Activated gamma-delta T cell treated with Interleukin-2 at 50 U/mL for 16 hours (primary cell): Measurements from ENCODE around the gene HSPA6.
"Not testable (repeated sequence)": the region's sequence is repeated elsewhere in the genome, so short reads cannot be mapped to it uniquely, and the experiment has no call there.

ENCODE experiments used
- DNase-seq: peaks from one replicate; pipeline ENCODE4 v3.0.0-alpha.2; 2020

Gene HSPA6

DNA sequence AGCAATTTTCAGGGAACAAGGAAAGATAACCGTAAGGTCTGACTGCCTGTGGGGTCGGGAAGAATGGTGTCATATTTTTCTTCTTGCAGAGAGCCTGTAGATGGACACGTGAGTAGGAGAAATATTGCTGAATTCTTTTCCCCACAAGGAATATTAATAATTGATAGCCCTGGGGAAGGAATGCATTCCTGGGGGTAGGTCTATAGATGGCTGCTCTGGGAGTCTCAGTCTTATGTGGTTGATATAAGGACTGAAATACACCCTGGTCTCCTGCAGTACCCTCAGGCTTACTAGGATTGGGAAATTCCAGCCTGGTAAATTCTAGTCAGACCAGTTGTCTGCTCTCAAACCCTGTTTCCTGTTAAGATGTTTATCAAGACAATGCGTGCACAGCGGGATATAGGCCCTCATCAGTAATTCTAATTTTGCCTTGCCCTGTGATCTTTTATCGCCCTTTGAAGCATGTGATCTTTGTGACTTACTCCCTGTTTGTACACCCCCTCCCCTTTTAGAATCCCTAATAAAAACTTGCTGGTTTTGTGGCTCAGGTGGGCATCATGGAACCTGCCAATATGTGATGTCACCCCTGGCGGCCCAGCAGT lies 12.8 kb downstream of the HSPA6 start:
- DNase-seq = not testable (repeated sequence)

DNA sequence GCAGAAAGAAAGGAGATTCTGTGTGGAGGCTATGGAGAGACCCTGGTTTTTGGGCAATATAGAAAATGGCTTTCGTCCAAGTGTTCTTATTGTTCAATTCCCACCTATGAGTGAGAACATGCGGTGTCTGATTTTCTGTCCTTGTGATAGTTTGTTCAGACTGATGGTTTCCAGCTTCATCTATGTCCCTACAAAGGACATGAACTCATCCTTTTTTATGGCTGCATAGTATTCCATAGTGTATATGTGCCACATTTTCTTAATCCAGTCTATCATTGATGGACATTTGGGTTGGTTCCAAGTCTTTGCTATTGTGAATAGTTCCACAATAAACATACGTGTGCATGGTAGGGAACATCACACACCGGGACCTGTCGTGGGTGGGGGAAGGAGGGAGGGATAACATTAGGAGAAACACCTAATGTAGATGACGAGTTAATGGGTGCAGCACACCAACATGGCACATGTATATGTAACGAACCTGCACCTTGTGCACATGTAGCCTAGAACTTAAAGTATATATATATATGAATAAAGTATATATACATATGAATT lies 14.7 kb downstream of the HSPA6 start:
- DNase-seq = not testable (repeated sequence)

DNA sequence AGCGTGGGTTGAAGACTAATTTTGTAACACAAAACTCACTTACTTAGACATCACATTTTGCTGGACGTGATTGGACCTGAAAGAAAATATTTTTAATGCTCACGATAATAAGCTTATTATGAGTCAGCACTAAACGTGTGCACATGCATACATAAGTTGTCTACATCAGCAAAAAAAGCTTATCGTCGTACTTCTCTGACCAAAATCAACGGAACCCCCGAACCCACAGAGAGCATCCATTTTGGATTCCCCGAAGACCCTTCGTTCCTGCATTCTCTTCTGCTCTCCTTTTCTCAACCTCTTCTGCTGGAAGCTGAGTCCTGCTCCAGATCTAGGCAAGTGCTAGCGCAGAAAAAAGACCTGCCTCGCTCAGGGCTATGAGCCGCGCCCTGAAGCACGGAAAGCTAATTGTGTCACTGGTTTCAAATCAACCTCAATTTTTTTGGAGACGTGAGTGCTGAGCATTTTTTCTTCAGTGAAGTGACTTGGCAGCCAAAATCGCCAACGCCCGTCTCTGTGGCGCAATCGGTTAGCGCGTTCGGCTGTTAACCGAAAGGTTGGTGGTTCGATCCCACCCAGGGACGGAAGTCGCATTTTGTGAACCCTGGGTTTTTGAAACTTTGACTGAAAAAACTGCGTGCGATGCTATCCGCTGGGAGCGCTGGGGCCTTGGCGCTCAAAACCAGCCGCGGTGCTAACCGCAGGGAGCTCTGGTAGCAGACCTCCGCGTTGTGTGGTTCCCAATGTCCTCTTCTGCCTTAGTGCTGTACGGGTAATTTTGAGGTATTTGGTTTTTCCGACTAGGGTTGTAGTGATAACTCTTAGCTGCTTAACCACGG lies 15.6 kb downstream of the HSPA6 start:
- peak; percentile 83 for DNase-seq

DNA sequence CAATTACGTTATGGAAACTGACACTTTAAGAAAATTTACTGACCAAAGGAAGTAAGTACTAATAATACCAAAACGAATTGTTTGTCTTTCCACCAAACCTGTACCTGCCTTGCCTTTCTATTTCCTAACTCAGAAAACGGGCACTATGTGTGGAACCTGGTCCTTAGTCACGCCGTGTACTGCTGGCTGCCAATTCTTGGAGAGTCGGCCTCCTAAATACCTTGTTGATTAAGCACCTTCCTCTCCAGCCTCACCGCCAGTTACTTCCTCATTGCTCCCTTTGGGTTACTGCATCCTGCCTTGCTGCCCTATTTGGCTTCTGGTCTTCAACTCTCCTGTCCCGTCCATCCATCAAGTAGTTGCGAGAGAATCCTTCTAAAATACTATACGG lies 16.2 kb downstream of the HSPA6 start:
- DNase-seq = not testable (repeated sequence)

DNA sequence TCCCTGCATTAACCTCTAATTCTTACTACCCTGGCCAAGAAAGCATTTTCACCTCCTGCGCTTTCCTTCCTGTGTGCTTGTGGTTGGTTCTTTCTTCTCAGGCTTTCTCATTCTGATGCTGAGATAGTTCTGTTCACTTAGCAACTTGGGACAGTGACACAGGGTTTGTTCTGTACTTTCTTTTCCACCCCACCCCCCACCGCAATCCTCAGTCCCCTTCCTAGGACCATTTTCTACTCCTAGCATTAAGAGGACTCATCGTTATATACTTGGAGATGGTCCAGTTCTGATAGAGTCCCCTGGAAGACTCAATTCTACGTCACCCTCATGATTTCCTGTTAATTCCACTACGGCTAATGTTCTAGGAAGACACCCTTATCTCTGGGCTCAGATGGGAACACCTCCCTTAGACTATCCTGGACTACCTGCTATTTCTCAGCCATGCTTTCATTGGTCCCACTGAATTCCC lies 17.8 kb downstream of the HSPA6 start:
- peak; percentile 46 for DNase-seq

DNA sequence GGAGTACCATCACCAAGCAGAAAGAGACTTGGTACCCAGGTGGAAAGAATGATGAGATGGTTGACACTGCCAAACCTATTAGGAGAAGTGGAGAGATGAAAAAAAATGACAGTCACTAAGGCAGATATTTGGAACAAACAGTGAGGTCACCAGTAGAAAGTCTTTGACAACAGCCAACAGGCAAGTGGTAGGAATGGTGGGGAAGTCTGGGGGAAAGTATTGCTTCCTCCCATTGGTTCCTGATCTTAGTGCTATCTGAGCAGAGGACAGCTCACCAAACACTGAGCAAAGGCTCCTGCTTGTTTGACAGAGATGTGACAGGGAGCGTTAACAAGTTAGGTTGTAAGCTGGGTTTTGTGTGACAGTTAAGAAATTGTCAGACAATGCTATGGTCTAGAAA lies 18.8 kb downstream of the HSPA6 start:
- DNase-seq = not testable (repeated sequence)

DNA sequence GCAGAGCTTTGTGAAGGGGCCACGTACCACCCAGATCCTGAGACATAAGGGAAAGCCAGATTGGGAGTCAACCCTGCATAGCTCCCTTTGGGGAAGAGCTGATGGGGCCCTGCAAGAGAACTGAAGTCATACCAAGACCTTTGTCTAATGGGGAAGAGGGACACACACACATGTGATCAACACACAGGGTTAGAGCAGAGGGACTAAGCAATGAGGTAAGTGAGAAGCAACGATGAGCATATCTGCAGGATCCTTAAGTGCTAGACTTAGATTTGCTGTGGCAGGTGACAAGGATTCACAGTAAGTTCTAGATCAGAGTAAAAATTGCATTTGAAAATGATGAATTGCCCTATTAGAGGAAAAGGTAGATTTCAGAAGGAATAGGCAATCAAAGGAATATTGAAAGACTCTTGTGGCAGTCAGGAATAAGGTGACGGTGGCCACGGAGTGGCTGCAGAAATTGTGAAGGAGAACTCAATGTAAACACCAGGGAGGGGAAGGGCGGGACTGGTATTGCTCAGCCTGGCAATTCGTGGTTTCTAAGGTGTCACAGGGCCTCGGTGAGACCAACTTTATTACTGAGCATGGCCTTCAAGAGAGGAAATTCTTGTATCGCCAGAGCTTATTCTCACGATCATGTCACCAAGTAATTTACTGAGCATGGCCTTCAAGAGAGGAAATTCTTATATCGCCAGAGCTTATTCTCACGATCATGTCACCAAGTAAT lies 20.8 kb downstream of the HSPA6 start:
- not testable (repeated sequence) for DNase-seq

DNA sequence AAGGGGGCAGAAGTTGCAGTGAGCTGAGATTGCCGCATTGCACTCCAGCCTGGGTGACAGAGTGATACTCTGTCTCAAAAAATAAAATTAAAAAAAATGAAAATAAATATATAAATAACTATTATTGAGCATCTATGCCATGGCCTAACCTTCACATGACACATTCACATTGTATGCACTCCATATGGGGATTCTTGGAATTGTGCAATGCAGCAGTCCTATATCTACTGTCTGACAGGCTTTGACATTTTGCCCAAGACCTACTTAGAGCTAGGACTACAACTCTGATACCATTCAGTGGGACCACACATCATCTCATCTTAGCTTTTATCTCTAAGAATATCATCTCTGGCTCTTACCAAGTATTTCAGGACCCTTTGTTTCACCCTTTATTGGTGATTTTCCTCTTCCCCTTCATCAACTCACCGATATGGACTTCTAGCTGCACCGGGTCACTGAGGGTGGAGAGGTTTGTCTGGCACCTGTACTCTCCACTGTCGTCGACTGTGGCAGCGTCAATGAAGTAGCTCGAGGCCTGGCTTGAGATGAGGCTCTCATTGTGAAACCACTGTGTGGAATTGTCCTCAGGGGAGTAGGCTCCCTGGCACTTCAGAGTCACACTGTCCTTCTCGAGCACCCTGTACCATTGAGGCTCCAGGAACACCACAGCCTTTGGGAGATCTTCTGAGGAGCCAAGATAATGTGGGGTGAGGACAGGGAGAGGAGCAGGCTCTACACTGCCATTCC lies 23.8 kb downstream of the HSPA6 start:
- DNase-seq = not testable (repeated sequence)

DNA sequence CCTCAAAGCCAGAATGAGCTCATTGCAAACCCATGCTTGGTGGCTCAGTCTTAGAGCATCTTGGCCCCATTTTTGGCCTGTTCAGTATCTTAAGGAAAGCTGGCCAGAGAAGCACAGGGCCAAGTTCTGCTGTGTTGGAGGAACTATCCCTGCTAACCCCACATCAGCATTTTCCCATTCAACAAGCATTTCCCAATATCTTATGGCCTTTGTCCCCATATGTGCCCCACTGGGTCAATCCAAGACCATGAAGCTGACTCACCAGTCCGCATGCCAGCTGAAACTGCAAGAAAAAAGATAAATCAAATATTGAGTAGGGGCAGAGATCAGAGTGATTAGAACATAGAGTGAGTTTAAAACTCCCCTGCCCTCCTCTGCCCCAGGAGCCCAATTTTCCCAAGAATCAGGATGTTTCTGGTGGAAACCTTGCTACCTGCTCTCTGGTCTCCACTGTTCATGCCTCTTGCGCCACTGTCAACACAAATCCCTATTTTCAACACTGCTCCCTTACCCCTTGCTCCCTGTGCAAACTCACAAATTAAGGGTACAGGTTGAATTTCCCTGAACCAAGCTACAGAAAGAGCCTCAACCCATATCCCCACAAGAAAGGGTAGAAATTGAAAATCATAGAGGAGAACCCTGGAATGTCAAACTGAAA lies 24.5 kb downstream of the HSPA6 start:
- not testable (repeated sequence) for DNase-seq

DNA sequence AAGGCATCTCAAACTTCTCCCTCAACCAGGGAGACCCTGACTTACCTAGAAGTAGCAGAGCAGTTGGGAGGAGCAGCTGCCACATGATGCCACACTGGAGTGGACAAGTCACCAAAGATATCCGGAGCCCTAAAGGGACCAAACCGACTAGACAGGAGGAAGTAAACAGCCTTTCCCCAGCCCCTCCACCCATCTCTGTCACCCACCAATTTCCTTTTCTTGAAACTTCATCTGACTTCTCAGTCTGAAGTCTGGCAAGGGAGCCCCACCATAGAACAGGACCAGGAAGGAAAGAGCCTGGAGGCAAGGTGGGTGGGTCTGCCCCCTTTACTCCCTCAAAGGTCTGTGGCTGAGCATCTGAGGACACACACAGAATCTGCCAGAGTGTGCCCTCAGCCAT lies 25.3 kb downstream of the HSPA6 start, which contains the start of gene FCGR3A:
Gene FCGR3A (minus strand): TSS at position 167 of the 400 bp plus-strand sequence. CDS start 82 bp downstream, at position 85.
- DNase-seq = no peak

DNA sequence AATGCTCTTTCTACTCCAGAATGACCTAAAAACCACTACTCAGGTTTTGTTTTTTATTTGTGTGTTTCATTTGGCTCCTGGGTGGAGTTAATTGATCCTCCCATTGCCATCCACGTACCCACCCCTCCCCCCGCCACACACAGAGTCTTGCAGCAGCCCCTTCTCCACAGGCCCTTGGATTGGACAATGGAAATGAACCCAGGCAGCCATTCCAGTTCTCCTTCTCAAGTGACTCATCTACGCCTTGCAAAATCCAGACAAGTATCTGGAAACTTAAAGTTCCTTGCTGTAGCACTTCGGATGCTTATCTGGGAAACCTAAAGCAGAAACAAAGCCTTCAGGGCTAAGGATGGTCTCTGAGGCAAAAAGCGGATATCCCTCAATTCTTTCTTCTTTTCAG lies 26.6 kb downstream of the HSPA6 start:
- DNase-seq = not testable (repeated sequence)

DNA sequence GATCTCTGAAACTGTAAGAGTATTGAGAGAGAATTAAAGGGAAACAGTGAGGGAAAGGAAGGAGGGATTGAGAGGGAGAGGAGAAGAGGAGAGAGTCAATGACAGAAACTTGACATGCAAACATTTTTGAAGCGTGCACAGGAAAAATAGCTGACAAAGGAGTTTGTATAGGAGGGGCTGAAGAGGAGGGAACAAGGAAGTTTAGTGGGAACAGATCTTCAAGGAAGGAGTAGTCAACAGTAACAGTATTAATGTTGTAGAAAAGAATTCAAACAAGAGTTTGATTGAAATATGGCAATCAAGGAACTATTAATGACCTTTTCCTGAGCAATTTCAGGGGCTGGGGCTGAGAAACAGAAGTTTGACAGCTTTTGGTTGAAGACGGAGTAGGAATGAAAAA lies 29.3 kb downstream of the HSPA6 start:
- not testable (repeated sequence) for DNase-seq

DNA sequence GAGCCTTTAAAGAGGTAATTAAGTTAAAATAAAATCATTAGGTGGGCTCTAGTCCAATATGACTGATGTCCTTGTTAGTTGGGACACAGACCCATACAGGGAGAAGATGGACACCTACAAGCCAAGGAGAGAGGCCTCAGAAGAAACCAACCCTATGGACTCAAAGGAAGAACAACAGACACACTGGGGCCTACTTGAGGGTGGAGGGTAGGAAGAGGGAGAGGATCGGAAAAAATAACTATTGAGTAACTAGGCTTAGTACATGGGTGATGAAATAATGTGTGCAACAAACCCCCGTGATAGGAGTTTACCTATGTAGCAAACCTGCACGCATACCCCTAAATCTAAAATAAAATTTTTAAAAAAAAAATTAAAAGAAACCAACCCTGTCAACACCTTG lies 30.0 kb downstream of the HSPA6 start:
- not testable (repeated sequence) for DNase-seq

DNA sequence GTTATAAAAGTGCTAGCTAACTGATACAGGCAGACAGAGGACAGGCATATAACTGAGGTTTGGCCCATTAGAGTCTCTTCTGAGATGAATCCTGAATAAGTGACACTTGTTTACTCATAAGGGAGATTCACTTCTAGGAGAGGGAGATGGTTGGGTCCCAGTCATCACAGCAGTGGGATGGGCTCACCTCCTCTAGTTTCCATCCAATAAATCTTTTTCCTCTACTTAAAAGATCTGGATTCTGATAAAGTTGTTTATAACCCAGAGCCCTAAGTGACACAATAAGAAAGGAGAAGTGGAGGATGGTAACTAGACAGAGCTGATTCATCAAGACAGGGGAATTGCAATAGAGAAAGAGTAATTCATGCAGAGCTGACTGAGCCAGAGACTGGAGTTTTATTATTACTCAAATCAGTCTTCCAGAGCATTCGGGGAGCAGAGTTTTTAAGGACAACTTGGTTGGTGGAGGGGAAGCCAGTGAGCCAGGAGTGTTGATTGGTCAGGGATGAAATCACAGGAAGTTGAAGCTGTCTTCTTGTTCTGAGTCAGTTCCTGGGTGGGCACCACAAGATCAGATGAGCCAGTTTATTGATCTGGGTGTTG lies 30.6 kb downstream of the HSPA6 start:
- not testable (repeated sequence) for DNase-seq

DNA sequence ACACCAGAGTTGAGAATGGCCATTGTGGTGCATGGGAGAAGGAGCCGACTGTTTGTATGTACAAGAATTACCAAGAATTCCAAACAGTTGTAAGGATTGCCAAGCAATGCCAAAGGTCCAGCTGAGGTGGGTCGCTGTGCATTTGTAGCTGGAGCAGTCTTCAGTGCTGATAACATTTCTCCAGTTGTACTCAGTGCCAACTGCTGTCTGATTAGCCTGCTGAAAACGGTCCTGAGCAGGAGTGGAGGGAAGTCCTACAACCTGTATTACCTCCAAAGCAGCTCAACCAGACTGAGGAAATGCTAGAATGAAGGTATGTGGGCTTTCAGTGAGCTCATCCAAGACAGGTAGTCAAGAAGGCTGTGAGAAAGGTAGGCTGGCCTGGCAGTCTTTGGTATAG lies 31.8 kb downstream of the HSPA6 start:
- not testable (repeated sequence) for DNase-seq

DNA sequence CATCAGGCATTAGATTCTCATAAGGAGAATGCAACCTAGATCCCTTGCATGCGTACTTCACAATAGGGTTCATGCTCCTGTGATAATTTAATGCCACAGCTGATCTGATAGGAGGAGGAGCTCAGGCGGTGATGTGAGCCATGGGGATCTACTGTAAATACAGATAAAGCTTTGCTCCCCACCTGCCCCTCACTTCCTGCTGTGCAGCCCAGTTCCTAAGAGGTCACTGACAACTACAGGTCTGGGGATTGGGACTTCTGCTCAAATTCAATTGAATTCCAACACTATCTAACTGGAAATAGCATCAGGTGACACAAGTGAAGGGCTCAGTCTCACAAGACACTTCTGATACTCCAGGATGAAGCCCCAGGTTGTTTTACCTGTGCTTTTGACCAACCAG lies 32.6 kb downstream of the HSPA6 start:
- not testable (repeated sequence) for DNase-seq

DNA sequence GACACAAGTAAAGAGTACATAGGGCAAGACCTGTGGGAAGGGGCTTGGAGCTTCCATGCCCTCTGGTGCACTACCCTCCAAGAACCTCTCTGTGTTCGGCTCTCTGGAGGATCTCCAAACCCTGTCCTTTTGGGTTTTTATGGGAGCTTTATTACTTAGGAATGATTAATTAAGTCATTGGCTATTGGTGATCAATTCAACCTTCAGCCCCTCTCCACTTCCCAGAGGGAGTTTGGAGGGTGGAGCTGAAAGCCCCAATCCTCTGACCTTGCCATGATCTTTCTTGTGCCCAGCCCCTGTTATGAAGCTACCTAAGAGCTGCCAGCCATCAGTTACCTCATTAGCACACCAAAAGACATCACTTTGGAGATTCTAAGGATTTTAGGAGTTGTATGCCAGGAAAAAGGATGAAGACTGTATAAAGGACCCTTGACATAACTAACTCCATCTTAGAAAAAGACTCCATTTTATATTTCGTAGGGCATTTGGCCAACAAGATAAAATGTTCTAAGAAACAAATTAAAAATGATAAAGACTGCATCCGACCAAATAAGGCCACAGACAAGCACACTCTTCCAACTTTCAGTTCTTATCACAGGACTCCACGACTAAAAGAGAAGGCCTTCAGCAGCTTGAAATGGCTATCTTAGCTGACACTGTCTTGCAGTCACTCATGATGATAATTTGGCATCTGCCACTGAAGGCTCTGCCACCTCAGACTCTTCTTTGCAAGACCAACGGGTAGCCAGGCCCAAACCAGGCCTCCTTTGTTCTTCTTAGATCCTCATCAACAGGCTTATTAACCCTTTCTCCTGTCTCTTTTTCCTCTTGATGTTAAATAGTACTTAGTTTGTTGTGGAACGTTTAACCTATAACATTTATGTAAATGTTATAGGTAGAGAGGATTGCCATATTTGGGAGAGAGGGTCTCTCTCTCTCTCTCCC lies 33.4 kb downstream of the HSPA6 start:
- DNase-seq = not testable (repeated sequence)

DNA sequence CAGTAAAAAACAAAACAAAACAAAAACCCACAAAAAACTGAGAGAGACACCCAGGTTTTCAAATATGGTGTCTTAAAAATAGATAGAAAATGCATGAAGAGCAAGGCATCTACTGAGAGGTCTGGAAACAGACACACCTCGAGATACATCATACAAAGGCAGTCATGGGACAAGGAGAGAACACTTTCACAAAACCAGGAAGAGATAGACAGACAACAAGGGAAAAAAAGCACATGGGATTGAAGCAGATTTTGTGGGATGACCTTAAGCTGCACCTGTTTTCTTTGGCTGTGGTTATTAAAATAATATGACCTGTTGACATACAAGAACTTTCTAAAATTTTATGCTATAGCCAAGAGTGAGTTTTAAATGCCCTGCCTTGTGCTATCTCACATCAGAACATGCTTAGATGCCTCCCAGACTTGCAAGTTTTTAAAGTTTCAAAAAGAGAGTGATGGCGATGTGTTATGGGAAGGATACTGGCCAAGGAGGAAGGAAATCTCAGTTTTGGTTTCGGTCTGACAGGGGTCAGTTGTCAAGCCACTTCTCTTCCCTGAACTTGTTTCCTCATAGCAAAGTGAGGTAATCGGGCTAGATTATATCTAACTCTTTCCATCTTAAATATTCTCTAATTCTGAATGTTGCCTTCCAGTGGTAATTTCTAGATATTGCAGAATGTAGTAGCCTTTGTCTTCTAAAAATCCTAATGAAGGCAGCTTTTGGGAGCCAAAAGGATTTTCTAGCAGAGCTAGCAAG lies 36.8 kb downstream of the HSPA6 start:
- not testable (repeated sequence) for DNase-seq

DNA sequence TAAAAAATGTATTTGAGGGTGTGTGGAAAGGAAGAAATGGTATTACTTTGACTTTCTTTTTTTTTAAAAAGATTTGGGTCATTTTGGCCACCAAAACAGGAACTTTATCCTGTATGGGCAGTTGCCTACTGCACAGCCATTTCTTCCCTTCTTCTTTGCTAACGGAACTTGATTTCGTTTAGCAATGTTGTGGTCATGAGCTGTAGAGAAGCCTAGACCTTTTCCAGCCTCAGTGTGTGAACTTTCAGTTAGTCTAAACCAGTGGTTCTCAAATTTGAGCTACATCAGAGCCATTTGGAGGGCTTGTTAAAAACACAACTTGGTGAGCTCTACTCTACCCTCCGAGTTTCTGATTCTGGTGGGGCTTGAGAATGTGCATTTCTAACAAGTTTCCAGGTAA lies 38.1 kb downstream of the HSPA6 start:
- not testable (repeated sequence) for DNase-seq
